CD8-positive, alpha-beta memory T cell (primary cell): Measurements from ENCODE around the gene LGR6. TPM values are rescaled to one million over a fixed set of nuclear protein-coding genes. Genes with fewer than 3 reads are reported as not detected.
A peak's percentile ranks its signal among the peaks of the same experiment; 100 is the strongest.

Experiments used
- CTCF ChIA-PET: fragments of 350-600 bp; sonication (Branson Sonifier 250); formaldehyde crosslinking; loops from one replicate; lab custom pipeline; 2021; ENCODE audit warnings: antibody characterized with exemption; lab: Charles Lee
- POLR2A ChIA-PET: fragments of 350-600 bp; sonication (Branson Sonifier 250); formaldehyde crosslinking; loops from one replicate; lab custom pipeline; 2021; ENCODE audit warnings: antibody characterized with exemption; lab: Charles Lee
- DNase-seq, 5 donors: peaks; one replicate each; pipeline versions ENCODE4 v3.0.0 to v3.0.0-alpha.2; 2020 to 2022; ENCODE audit warnings: mixed read lengths in 1 of 5
- H3K27ac ChIP-seq: one replicate; pipeline ENCODE4 v1.7.0; 2013; ENCODE audit warnings: low read depth, mild to moderate bottlenecking, low read length, moderate library complexity
- H3K27me3 ChIP-seq: 2 replicates; pipeline ENCODE4 v1.7.0; 2013; ENCODE audit warnings: low read length, mild to moderate bottlenecking; ENCODE audit not compliant: insufficient read depth, poor library complexity, severe bottlenecking
- H3K36me3 ChIP-seq: 2 replicates; pipeline ENCODE4 v1.7.0; 2013; ENCODE audit warnings: mild to moderate bottlenecking, low read length, moderate library complexity; ENCODE audit not compliant: insufficient read depth
- H3K4me1 ChIP-seq: 2 replicates; pipeline ENCODE4 v1.7.0; 2013; ENCODE audit warnings: mild to moderate bottlenecking, low read length, moderate library complexity; ENCODE audit not compliant: insufficient read depth
- H3K4me3 ChIP-seq: 2 replicates; pipeline ENCODE4 v1.7.0; 2013; ENCODE audit warnings: mild to moderate bottlenecking, low read length
- H3K9me3 ChIP-seq: 2 replicates; pipeline ENCODE4 v1.7.0; 2013; ENCODE audit warnings: mild to moderate bottlenecking, low read length
- H3K27ac Mint-ChIP-seq, 8 donors: one replicate each; pipeline ENCODE4 v1.8.0; 2020 to 2021; ENCODE audit warnings: mixed read lengths in 8 of 8, mild to moderate bottlenecking in 6 of 8, inconsistent platforms in 3 of 8, moderate library complexity in 3 of 8
- H3K27me3 Mint-ChIP-seq, 2 donors: one replicate each; pipeline ENCODE4 v1.8.0; 2020 to 2021; ENCODE audit warnings: mixed read lengths in 2 of 2, mild to moderate bottlenecking in 1 of 2, moderate library complexity in 1 of 2
- H3K36me3 Mint-ChIP-seq, 3 donors: one replicate each; pipeline ENCODE4 v1.8.0; 2020 to 2021; ENCODE audit warnings: mixed read lengths in 3 of 3, inconsistent platforms in 1 of 3, mild to moderate bottlenecking in 1 of 3
- H3K4me1 Mint-ChIP-seq, 3 donors: one replicate each; pipeline ENCODE4 v1.8.0; 2020 to 2021; ENCODE audit warnings: mixed read lengths in 3 of 3, inconsistent platforms in 1 of 3, mild to moderate bottlenecking in 1 of 3
- H3K4me3 Mint-ChIP-seq, 7 donors: one replicate each; pipeline ENCODE4 v1.8.0; 2020 to 2021; ENCODE audit warnings: mixed read lengths in 7 of 7, mild to moderate bottlenecking in 6 of 7, moderate library complexity in 4 of 7, inconsistent platforms in 2 of 7
- H3K9me3 Mint-ChIP-seq, 5 donors: one replicate each; pipeline ENCODE4 v1.8.0; 2020 to 2022; ENCODE audit warnings: mixed read lengths in 5 of 5, mild to moderate bottlenecking in 3 of 5, moderate library complexity in 2 of 5, inconsistent platforms in 1 of 5
- polyA plus RNA-seq: library from polyadenylated mRNA; unstranded; fragments of 300-500 nt; fragmentation: Illumina TruSeq; gene quantifications from one replicate; pipeline ENCODE4 v1.2.3, GENCODE V29; 2021
- total RNA-seq, 2 experiments: library from RNA; stranded (reverse); gene quantifications; one replicate each; pipeline ENCODE4 v1.2.3, GENCODE V29; 2021

Gene LGR6
- total and polyA plus RNA-seq, 3 experiments from 2014 or later, result 0.40 to 3.1 (median 0.53) TPM

- Histone ChIP-seq H3K4me1 (peaks cover 84% of the 10 kb centered on the region), H3K27ac (peak overlapping the region; percentile 97), H3K36me3 (peaks cover 24% of the 10 kb centered on the region), H3K27me3 (no peaks in the 10 kb centered on the region), H3K4me3 (peak overlapping the region; percentile 87), H3K9me3 (no peaks in the 10 kb centered on the region)
- Mint-ChIP-seq H3K27ac (peak overlapping the region; percentile 96 to 100 (median 98)), H3K36me3 (peaks cover 2 to 45% (median 15%) of the 10 kb centered on the region in 3 donors), H3K4me1 (peaks cover 86 to 99% (median 91%) of the 10 kb centered on the region in 3 donors), H3K27me3 (peaks cover 0 to 2% of the 10 kb centered on the region in 2 donors), H3K4me3 (peak overlapping the region; percentile 91 to 100 (median 96)), H3K9me3 (no peaks in the 10 kb centered on the region)
- CTCF ChIA-PET, result interaction anchor here (0.9 to 3.9 kb wide), 16 partner anchors 8 to 183 kb away, joined by 3 to 23 read pairs (median 5); partner anchors contain the start of genes ARL8A, LGR6 and UBE2T
- DNase-seq, result peak in 4 of 5 donors; percentile 50 to 79 (median 57)
- POLR2A ChIA-PET, result interaction anchor here (1.2 to 2.1 kb wide), 3 partner anchors 13 to 177 kb away, joined by 3 to 17 read pairs (median 7); partner anchors contain the start of genes ARL8A and RNPEP
Measured at GRCh38 chr1:202159534-202160371, 33.8 kb upstream of the LGR6 start.

GRCh38 chr1:202160377-202160940 is 33.1 kb upstream of the LGR6 start, which contains the start of gene PTPN7:
Gene PTPN7, minus strand, starts transcription at chr1:202160602. Its CDS starts 1,200 bp downstream, at chr1:202159402.
- Histone ChIP-seq H3K9me3 (no peaks in the 10 kb centered on the region), H3K36me3 (peaks cover 18% of the 10 kb centered on the region), H3K4me3 (peak within 1 kb of the TSS; percentile 87), H3K4me1 (peaks cover 84% of the 10 kb centered on the region), H3K27ac (peak within 1 kb of the TSS; percentile 97), H3K27me3 (no peaks in the 10 kb centered on the region)
- H3K27me3 Mint-ChIP-seq, result peaks cover 0 to 2% of the 10 kb centered on the region in 2 donors
- POLR2A ChIA-PET, result interaction anchor here (1.2 to 2.1 kb wide), 3 partner anchors 14 to 178 kb away, joined by 3 to 17 read pairs (median 7); partner anchors contain the start of genes ARL8A and RNPEP
- DNase-seq, result peak; percentile 63 to 86 (median 75)
- peak within 1 kb of the TSS; percentile 96 to 100 (median 98) for H3K27ac Mint-ChIP-seq
- H3K9me3 Mint-ChIP-seq, result no peaks in the 10 kb centered on the region
- H3K4me3 Mint-ChIP-seq, result peak within 1 kb of the TSS; percentile 91 to 100 (median 96)
- CTCF ChIA-PET, result interaction anchor here (0.9 to 3.9 kb wide), 16 partner anchors 9 to 182 kb away, joined by 3 to 23 read pairs (median 5); partner anchors contain the start of genes ARL8A, LGR6 and UBE2T
- H3K4me1 Mint-ChIP-seq, result peaks cover 82 to 99% (median 91%) of the 10 kb centered on the region in 3 donors
- peaks cover 0 to 38% (median 11%) of the 10 kb centered on the region in 3 donors for H3K36me3 Mint-ChIP-seq

- peaks cover 85% of the 10 kb centered on the region for H3K4me1 ChIP-seq
- Mint-ChIP-seq H3K27ac (peak overlapping the region; percentile 96 to 100 (median 98)), H3K4me3 (peak overlapping the region; percentile 91 to 100 (median 96)), H3K9me3 (no peaks in the 10 kb centered on the region), H3K36me3 (peaks cover 0 to 30% (median 3%) of the 10 kb centered on the region in 3 donors), H3K27me3 (peaks cover 0 to 2% of the 10 kb centered on the region in 2 donors), H3K4me1 (peaks cover 78 to 99% (median 90%) of the 10 kb centered on the region in 3 donors)
- CTCF ChIA-PET, result interaction anchor here (1.2 to 3.9 kb wide), 8 partner anchors 8 to 181 kb away, joined by 3 to 23 read pairs (median 8); partner anchors contain the start of genes ARL8A, LGR6 and UBE2T
- peak overlapping the region; percentile 97 for H3K27ac ChIP-seq
- H3K4me3 ChIP-seq, result peak overlapping the region; percentile 87
- DNase-seq, result peak in 1 of 5 donors; percentile 18
- H3K36me3 ChIP-seq, result peaks cover 14% of the 10 kb centered on the region
- H3K27me3 ChIP-seq, result no peaks in the 10 kb centered on the region
- no peaks in the 10 kb centered on the region for H3K9me3 ChIP-seq
- POLR2A ChIA-PET, result interaction anchor here (1.0 to 2.1 kb wide), 3 partner anchors 14 to 18 kb away, joined by 3 to 17 read pairs (median 7); partner anchors contain the start of gene ARL8A
Measured at GRCh38 chr1:202161151-202162046, 32.2 kb upstream of the LGR6 start.

GRCh38 chr1:202162047-202162417 is 31.6 kb upstream of the LGR6 start:
- Histone ChIP-seq H3K36me3 (peaks cover 8% of the 10 kb centered on the region), H3K27ac (peak overlapping the region; percentile 97), H3K9me3 (no peaks in the 10 kb centered on the region), H3K4me1 (peaks cover 79% of the 10 kb centered on the region), H3K4me3 (peak overlapping the region; percentile 87), H3K27me3 (no peaks in the 10 kb centered on the region)
- peak; percentile 34 to 82 (median 44) for DNase-seq
- no peaks in the 10 kb centered on the region for H3K9me3 Mint-ChIP-seq
- POLR2A ChIA-PET, result interaction anchor here (1.0 to 1.8 kb wide), 2 partner anchors 14 to 19 kb away, joined by 3 to 7 read pairs; no protein-coding TSS in a partner anchor
- peak overlapping the region; percentile 91 to 100 (median 96) for H3K4me3 Mint-ChIP-seq
- CTCF ChIA-PET, result interaction anchor here (0.9 to 3.9 kb wide), 6 partner anchors 8 to 30 kb away, joined by 3 to 23 read pairs (median 4); partner anchors contain the start of gene ARL8A
- peaks cover 0 to 2% of the 10 kb centered on the region in 2 donors for H3K27me3 Mint-ChIP-seq
- H3K27ac Mint-ChIP-seq, result peak overlapping the region; percentile 91 to 100 (median 98)
- peaks cover 0 to 25% (median 3%) of the 10 kb centered on the region in 3 donors for H3K36me3 Mint-ChIP-seq
- peaks cover 77 to 98% (median 93%) of the 10 kb centered on the region in 3 donors for H3K4me1 Mint-ChIP-seq

- Mint-ChIP-seq H3K27me3 (peaks cover 0 to 2% of the 10 kb centered on the region in 2 donors), H3K4me1 (peaks cover 76 to 95% (median 89%) of the 10 kb centered on the region in 3 donors), H3K4me3 (peak overlapping the region; percentile 91 to 100 (median 96)), H3K9me3 (no peaks in the 10 kb centered on the region), H3K27ac (peak overlapping the region; percentile 91 to 100 (median 98)), H3K36me3 (peaks cover 0 to 19% (median under 1%) of the 10 kb centered on the region in 3 donors)
- H3K27me3 ChIP-seq, result no peaks in the 10 kb centered on the region
- peak overlapping the region; percentile 97 for H3K27ac ChIP-seq
- H3K4me3 ChIP-seq, result peak overlapping the region; percentile 87
- no peaks in the 10 kb centered on the region for H3K9me3 ChIP-seq
- peaks cover 75% of the 10 kb centered on the region for H3K4me1 ChIP-seq
- peak in 2 of 5 donors; percentile 4 to 20 for DNase-seq
- POLR2A ChIA-PET, result interaction anchor here (1.0 to 1.8 kb wide), 2 partner anchors 15 to 20 kb away, joined by 3 to 7 read pairs; no protein-coding TSS in a partner anchor
- CTCF ChIA-PET, result interaction anchor here (0.7 to 6.0 kb wide), 9 partner anchors 7 to 30 kb away, joined by 3 to 26 read pairs (median 4); partner anchors contain the start of gene ARL8A
- peaks cover 4% of the 10 kb centered on the region for H3K36me3 ChIP-seq
Measured at GRCh38 chr1:202162418-202163280, 30.9 kb upstream of the LGR6 start.
